ENCODE measurements around the gene CHRM2.

CHRM2 gene

GRCh38 chr7:136919820-136920219, 51.4 kb downstream of the CHRM2 start:
- no peak overlapping the region for H3K4me3 ChIP-seq (ENCODE audit: low read depth, low read length)
- no peak for TF ChIP-seq CTCF (IDR thresholded peaks at IDR 0.05; ENCODE audit: low read depth, low read length)

DNA sequence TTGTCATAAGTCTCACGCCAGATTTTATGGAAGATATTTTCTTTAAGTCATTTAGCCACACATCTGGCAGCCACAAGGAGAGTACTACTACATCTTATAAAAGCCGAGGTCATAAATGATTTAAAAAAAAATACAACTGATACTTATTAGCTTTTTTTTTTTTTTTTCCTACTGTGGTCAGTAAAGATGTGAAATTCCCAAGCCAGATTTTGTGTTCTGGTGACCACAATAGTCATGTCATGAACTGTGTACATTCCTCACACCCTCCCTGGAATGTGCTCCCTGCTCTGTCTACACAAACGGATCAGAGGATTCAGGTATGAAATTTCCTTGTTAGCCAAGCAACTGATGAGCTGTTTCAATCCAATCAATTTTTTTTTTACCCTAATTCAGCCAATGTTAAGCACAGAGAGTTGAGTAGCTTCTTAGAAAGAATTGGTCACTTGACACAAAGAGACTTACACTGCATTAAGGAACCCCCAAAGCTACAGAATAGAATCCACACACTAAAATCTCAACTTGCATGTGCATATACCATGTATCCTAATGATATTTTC, 54.7 kb downstream of the CHRM2 start:
- TF ChIP-seq CTCF (IDR thresholded peaks at IDR 0.05; ENCODE audit: low read depth, low read length): no peak
- no peak overlapping the region for H3K4me3 ChIP-seq (ENCODE audit: low read depth, low read length)

DNA sequence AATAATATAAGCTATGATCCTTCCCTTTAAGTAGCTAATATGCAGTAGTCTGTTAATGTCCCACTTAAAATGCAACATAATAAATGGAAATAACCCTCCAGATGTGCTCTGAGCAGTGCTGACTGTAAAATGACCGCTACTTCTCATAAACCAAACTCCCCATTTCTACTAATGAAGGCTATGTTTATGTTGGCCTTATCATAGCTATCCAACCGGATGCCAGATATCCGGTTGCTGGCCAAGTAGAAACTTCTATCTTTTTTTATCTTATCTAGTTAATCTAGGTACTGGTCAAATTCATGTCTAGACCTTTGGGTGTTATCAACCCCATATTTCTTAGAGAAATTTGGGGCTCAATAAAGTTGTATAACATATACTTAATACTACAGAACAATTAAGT, 56.6 kb downstream of the CHRM2 start:
- TF ChIP-seq CTCF (IDR thresholded peaks at IDR 0.05; ENCODE audit: low read depth, low read length): no peak
- no peak overlapping the region for H3K4me3 ChIP-seq (ENCODE audit: low read depth, low read length)

DNA sequence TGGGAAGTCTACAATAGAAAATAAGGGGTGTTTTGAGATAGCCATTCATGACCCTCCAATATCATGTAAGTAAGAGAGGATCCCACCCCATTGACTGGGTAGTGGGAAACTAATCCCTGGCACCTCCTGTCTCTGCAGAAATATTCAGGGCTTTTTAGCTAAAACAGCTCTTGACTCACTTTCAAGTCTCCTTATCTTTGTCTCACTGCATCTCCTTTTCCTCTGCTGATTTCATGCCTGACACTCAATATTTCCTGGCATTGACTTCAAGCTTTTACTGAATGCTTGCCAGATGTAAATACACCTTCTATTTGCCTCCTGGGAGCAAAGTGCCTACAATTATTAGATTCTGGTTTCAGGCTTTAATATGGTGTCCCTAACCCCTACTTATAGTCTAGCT, 57.1 kb downstream of the CHRM2 start:
- H3K4me3 ChIP-seq (ENCODE audit: low read depth, low read length): no peak overlapping the region
- TF ChIP-seq CTCF (IDR thresholded peaks at IDR 0.05; ENCODE audit: low read depth, low read length): no peak

GRCh38 chr7:136931169-136931867, 62.9 kb downstream of the CHRM2 start:
- TF ChIP-seq CTCF (IDR thresholded peaks at IDR 0.05; ENCODE audit: low read depth, low read length): no peak
- H3K4me3 ChIP-seq (ENCODE audit: low read depth, low read length): no peak overlapping the region

- TF ChIP-seq CTCF (IDR thresholded peaks at IDR 0.05; ENCODE audit: low read depth, low read length): no peak
- no peak overlapping the region for H3K4me3 ChIP-seq (ENCODE audit: low read depth, low read length)
These were observed 69.0 kb downstream of the CHRM2 start for GRCh38 chr7:136937436-136937835.

DNA sequence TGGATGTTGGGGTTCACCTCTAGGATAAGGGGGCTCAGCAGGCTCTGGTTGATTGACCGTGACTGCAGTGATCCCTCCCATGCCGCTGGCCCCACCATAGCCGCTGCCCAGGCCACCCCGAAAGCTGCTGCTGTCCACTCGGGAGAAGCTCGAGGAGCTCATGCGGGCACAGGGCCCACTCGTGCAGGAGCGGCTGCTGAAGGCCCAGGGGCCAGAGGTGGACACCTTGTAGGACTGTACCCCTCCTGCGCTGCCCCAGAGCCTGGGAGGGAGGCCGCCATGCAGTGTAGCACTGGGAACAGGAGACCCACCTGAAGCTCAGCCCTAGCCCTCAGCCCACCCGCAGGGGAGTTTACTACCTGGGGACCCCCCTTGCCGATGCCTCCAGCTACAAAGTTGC, 70.0 kb downstream of the CHRM2 start:
- H3K4me3 ChIP-seq (ENCODE audit: low read depth, low read length): no peak overlapping the region

More for the DNA sequence above, 70.0 kb downstream of the CHRM2 start:
- TF ChIP-seq CTCF (IDR thresholded peaks at IDR 0.05; ENCODE audit: low read depth, low read length): no peak

Measured in WI38 (cell line).